Naive B cell (primary cell): Measurements from ENCODE around the gene TSSC4. TPM values are rescaled to one million over a fixed set of nuclear protein-coding genes. Genes with fewer than 3 reads are reported as not detected.
"Not testable (repeated sequence)": the region's sequence is repeated elsewhere in the genome, so short reads cannot be mapped to it uniquely, and the experiment has no call there.

Source experiments
- ATAC-seq, 2 donors: fragments of 150-1000 bp; cut with Tn5 transposase; 2 replicates each; pipeline ENCODE4 v1.10.0; 2021; ENCODE audit warnings: low read depth in 2 of 2, mild to moderate bottlenecking in 2 of 2, moderate library complexity in 2 of 2
- DNase-seq: peaks from one replicate; pipeline ENCODE4 v3.0.0; 2022
- H3K27ac Mint-ChIP-seq, 6 donors: one replicate each; pipeline ENCODE4 v1.8.0; 2020 to 2022; ENCODE audit warnings: mild to moderate bottlenecking in 6 of 6, mixed read lengths in 6 of 6, moderate library complexity in 5 of 6, inconsistent platforms in 2 of 6
- H3K27me3 Mint-ChIP-seq, 3 donors: one replicate each; pipeline ENCODE4 v1.8.0; 2021 to 2022; ENCODE audit warnings: mixed read lengths in 3 of 3, mild to moderate bottlenecking in 1 of 3
- H3K36me3 Mint-ChIP-seq, 2 donors: one replicate each; pipeline ENCODE4 v1.8.0; 2020 to 2022; ENCODE audit warnings: mixed read lengths in 2 of 2, inconsistent platforms in 1 of 2, mild to moderate bottlenecking in 1 of 2
- H3K4me1 Mint-ChIP-seq, 3 donors: one replicate each; pipeline ENCODE4 v1.8.0; 2020 to 2022; ENCODE audit warnings: mixed read lengths in 3 of 3, inconsistent platforms in 1 of 3, mild to moderate bottlenecking in 1 of 3, moderate library complexity in 1 of 3
- H3K4me3 Mint-ChIP-seq, 8 donors: one replicate each; pipeline ENCODE4 v1.8.0; 2020 to 2022; ENCODE audit warnings: mild to moderate bottlenecking in 8 of 8, mixed read lengths in 8 of 8, moderate library complexity in 8 of 8, inconsistent platforms in 2 of 8
- H3K9me3 Mint-ChIP-seq, 7 donors: one replicate each; pipeline ENCODE4 v1.8.0; 2020 to 2022; ENCODE audit warnings: mixed read lengths in 7 of 7, mild to moderate bottlenecking in 5 of 7, inconsistent platforms in 2 of 7, moderate library complexity in 1 of 7
- polyA plus RNA-seq, 6 donors: library from polyadenylated mRNA; unstranded; fragments of 300-500 nt; fragmentation: Illumina TruSeq; gene quantifications; one replicate each; pipeline ENCODE4 v1.2.3, GENCODE V29; 2021; ENCODE audit warnings: low read depth in 6 of 6

The TSSC4 gene
- 10 to 100 TPM; 54.7 to 76.0 (median 67.9) TPM for polyA plus RNA-seq

- Mint-ChIP-seq H3K9me3 (no peaks in the 10 kb centered on the region), H3K36me3 (no peaks in the 10 kb centered on the region)
- ATAC-seq = peak; percentile 81 to 83
Observed at GRCh38 chr11:2400069-2400761, at the start of gene TSSC4. Gene TSSC4 (plus strand): TSS chr11:2400750. CDS start chr11:2402634, 1,884 bp downstream.

GRCh38 chr11:2351701-2352100 is 48.8 kb upstream of the TSSC4 start:
- ATAC-seq = no peak
- H3K9me3 Mint-ChIP-seq = peaks cover 4 to 16% (median 12%) of the 10 kb centered on the region in 7 donors
- DNase-seq = no peak
- H3K27me3 Mint-ChIP-seq = no peaks in the 10 kb centered on the region
- no peaks in the 10 kb centered on the region for H3K4me1 Mint-ChIP-seq
- H3K4me3 Mint-ChIP-seq = no peak overlapping the region
- H3K27ac Mint-ChIP-seq = peak overlapping the region in 1 of 6 donors; percentile 13
- H3K36me3 Mint-ChIP-seq = peaks cover 5 to 16% of the 10 kb centered on the region in 2 donors

More at GRCh38 chr11:2400069-2400761, at the start of gene TSSC4:
- H3K27ac Mint-ChIP-seq = peak within 1 kb of the TSS; percentile 92 to 98 (median 96)
- H3K4me1 Mint-ChIP-seq = peaks cover 23 to 39% (median 28%) of the 10 kb centered on the region in 3 donors
- H3K4me3 Mint-ChIP-seq = peak within 1 kb of the TSS; percentile 88 to 97 (median 92)
- no peaks in the 10 kb centered on the region for H3K27me3 Mint-ChIP-seq
- DNase-seq = peak; percentile 100

GRCh38 chr11:2352420-2352819 is 48.1 kb upstream of the TSSC4 start:
- H3K27me3 Mint-ChIP-seq = no peaks in the 10 kb centered on the region
- ATAC-seq (no peak), DNase-seq (no peak)
- no peaks in the 10 kb centered on the region for H3K4me1 Mint-ChIP-seq
- no peak overlapping the region for H3K27ac Mint-ChIP-seq
- H3K9me3 Mint-ChIP-seq = peaks cover 4 to 16% (median 12%) of the 10 kb centered on the region in 7 donors
- H3K36me3 Mint-ChIP-seq = peaks cover 5 to 16% of the 10 kb centered on the region in 2 donors
- no peak overlapping the region for H3K4me3 Mint-ChIP-seq

DNA sequence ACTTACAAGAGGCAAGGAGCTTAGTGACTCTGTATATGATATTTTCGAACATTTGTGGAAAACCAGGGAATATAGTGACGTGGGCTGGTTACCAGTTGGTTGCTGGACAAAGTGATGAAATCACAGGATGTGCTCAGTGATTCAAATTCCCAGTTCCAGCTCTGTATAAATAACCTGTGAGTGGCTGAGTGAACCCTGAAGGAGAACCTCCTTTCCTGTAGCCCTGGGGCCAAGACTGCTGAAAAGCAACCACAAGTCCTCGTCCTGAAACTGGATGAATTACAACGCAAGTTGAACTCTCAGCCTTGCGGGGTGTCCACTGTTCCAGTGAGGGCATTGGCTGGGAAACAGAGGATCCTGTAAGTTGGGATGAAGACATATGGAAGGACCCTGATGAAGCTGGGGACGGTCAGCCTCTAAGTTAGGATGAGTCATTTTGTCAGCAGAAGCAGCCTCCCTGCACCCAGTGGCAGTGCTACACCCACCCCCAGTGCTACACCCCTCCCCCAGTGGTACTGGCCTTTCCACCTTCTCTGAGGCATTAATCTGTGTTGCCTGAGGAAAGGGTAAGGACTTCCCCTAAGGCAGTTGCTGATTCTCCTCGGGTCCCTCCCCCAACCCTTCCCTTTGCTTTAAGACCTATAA is 45.4 kb upstream of the TSSC4 start:
- Mint-ChIP-seq H3K27me3 (no peaks in the 10 kb centered on the region), H3K9me3 (peaks cover 0 to 5% (median 0%) of the 10 kb centered on the region in 7 donors), H3K36me3 (no peaks in the 10 kb centered on the region), H3K27ac (peak overlapping the region in 1 of 6 donors; percentile 11), H3K4me1 (peaks cover 0 to 15% (median 9%) of the 10 kb centered on the region in 3 donors), H3K4me3 (no peak overlapping the region)
- ATAC-seq = no peak
- no peak for DNase-seq

DNA sequence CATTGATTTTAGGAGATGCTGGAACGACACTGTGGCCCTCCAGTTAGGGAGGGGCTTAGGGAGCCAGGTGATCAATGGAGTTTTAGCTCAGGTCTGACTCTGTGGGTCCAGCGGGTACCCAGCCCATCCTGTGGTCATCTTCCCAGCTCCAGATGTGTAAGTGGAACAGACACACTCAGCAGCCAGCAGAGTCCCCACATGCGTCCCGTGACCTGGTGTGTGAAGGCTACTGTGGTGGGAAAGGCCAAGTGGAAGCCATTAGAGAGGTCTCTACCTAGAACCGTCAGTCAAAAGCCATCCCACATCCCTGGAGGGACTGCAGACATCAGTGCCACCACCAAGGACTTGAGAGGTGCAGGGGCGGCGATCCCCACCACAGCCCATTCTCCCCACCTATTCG is 43.3 kb upstream of the TSSC4 start:
- no peaks in the 10 kb centered on the region for H3K9me3 Mint-ChIP-seq
- no peak for DNase-seq
- ATAC-seq = no peak
- no peak overlapping the region for H3K27ac Mint-ChIP-seq
- no peaks in the 10 kb centered on the region for H3K36me3 Mint-ChIP-seq
- no peaks in the 10 kb centered on the region for H3K27me3 Mint-ChIP-seq
- no peak overlapping the region for H3K4me3 Mint-ChIP-seq
- H3K4me1 Mint-ChIP-seq = peaks cover 0 to 15% (median 13%) of the 10 kb centered on the region in 3 donors

GRCh38 chr11:2357651-2358050 is 42.9 kb upstream of the TSSC4 start:
- not testable (repeated sequence) for ATAC-seq, DNase-seq, H3K27me3 Mint-ChIP-seq, H3K4me3 Mint-ChIP-seq, H3K36me3 Mint-ChIP-seq, H3K9me3 Mint-ChIP-seq
- Mint-ChIP-seq H3K4me1 (peaks cover 0 to 15% (median 13%) of the 10 kb centered on the region in 3 donors), H3K27ac (peak overlapping the region in 1 of 6 donors; percentile 44)

DNA sequence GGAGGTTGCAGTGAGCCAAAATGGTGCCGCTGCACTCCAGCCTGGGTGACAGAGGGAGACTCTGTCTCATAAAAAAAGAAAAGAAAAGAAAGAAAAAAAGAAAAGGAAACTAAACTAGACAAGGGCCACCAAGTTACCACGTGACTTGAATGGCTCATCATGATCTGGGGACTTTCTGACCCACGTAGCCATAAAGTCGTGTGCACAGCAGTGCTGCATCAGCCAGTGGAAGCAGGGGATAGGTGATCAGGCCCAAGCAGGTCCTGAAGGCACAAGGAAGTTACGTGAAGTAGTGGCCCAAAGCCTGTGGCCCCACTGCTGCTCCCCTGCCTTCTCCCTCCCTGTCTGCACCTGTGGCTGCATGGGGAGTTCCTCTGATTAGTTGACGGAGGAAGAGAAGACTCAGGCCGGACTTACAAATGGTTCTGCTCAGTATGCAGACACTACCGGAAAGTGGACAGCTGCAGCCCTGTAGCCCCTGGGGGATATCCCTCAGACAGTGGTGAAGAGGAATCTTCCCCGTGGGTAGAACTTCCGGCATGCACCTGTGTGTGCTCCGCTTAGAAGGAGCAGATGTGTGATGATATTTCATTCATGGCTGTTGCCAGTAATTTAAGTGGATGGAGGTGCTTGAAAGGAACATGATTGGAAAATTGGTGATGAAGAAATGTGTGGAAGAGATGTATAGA is 41.7 kb upstream of the TSSC4 start:
- no peak for DNase-seq
- H3K4me1 Mint-ChIP-seq = peaks cover 0 to 16% (median 15%) of the 10 kb centered on the region in 3 donors
- H3K4me3 Mint-ChIP-seq = peak overlapping the region in 1 of 8 donors; percentile 32
- peak overlapping the region in 4 of 6 donors; percentile 37 to 79 (median 64) for H3K27ac Mint-ChIP-seq
- peak; percentile 54 to 71 for ATAC-seq
- no peaks in the 10 kb centered on the region for H3K36me3 Mint-ChIP-seq
- H3K27me3 Mint-ChIP-seq = no peaks in the 10 kb centered on the region
- no peaks in the 10 kb centered on the region for H3K9me3 Mint-ChIP-seq

DNA sequence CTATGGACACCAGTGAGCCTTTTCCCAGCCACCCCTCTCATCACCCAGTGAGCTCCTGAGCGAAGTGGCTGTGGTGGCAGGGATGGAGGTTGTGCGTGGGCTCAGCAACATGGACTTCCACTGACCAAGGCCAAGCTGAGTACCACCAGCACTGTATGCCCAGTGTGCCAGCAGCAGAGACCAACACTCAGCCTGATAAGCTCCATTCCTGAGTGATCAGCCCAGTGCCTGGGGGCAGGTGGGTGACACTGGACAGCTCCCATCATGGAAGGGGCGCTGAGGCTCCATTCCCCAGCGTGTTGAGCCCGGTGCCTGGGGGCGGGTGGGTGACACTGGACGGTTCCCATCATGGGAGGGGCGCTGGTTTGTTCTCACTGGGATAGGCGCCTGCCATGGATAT is 41.0 kb upstream of the TSSC4 start:
- H3K4me3 Mint-ChIP-seq = no peak overlapping the region

DNA sequence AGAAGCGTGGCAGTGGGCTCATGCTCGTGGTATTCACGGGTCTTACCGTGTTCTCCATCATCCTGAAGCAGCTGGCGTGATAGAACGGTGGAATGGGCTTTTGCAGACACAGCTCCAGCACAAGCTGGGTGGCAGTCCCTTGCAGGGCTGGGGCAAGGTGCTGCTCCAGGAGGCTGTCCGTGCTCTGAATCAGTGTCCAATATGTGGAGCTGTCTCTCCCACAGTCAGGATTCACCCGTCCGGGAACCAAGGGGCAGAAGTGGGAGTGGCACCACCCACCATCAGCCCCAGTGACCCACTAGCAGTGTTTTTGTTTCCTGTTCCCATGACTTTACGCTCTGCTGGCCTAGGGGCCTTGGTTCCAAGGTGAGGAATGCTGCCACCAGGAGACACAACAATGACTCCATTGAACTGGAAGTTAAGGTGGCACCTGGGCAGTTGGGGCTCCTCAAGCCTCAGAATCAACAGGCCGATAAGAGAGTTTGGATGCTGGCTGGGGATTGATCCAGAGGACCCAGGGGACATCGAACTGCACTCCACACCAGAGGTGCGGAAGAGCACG is 40.4 kb upstream of the TSSC4 start:
- Mint-ChIP-seq H3K27me3 (no peaks in the 10 kb centered on the region), H3K4me1 (peaks cover 0 to 17% (median 15%) of the 10 kb centered on the region in 3 donors), H3K4me3 (no peak overlapping the region), H3K36me3 (no peaks in the 10 kb centered on the region), H3K9me3 (no peaks in the 10 kb centered on the region), H3K27ac (peak overlapping the region in 2 of 6 donors; percentile 33 to 65)
- no peak for DNase-seq
- no peak for ATAC-seq

More for the DNA sequence above, 41.0 kb upstream of the TSSC4 start:
- Mint-ChIP-seq H3K9me3 (no peaks in the 10 kb centered on the region), H3K36me3 (no peaks in the 10 kb centered on the region), H3K27me3 (no peaks in the 10 kb centered on the region), H3K4me1 (peaks cover 0 to 17% (median 15%) of the 10 kb centered on the region in 3 donors), H3K27ac (peak overlapping the region in 3 of 6 donors; percentile 33 to 79 (median 78))
- no peak for DNase-seq
- no peak for ATAC-seq

- H3K27me3 Mint-ChIP-seq = no peaks in the 10 kb centered on the region
- ATAC-seq (no peak), DNase-seq (no peak)
- H3K4me1 Mint-ChIP-seq = peaks cover 0 to 17% (median 15%) of the 10 kb centered on the region in 3 donors
- H3K27ac Mint-ChIP-seq = no peak overlapping the region
- no peaks in the 10 kb centered on the region for H3K9me3 Mint-ChIP-seq
- no peaks in the 10 kb centered on the region for H3K36me3 Mint-ChIP-seq
- H3K4me3 Mint-ChIP-seq = no peak overlapping the region
Observed at GRCh38 chr11:2361565-2361964, 39.0 kb upstream of the TSSC4 start.

GRCh38 chr11:2362414-2362813 is 38.1 kb upstream of the TSSC4 start:
- no peaks in the 10 kb centered on the region for H3K36me3 Mint-ChIP-seq

GRCh38 chr11:2363130-2363529 is 37.4 kb upstream of the TSSC4 start:
- Mint-ChIP-seq H3K9me3 (no peaks in the 10 kb centered on the region), H3K27ac (peak overlapping the region in 1 of 6 donors; percentile 74), H3K4me1 (peaks cover 0 to 17% (median 13%) of the 10 kb centered on the region in 3 donors), H3K4me3 (no peak overlapping the region), H3K27me3 (no peaks in the 10 kb centered on the region), H3K36me3 (no peaks in the 10 kb centered on the region)
- no peak for ATAC-seq
- no peak for DNase-seq

More at GRCh38 chr11:2362414-2362813, 38.1 kb upstream of the TSSC4 start:
- ATAC-seq = no peak
- Mint-ChIP-seq H3K4me1 (peaks cover 0 to 17% (median 15%) of the 10 kb centered on the region in 3 donors), H3K4me3 (peak overlapping the region in 1 of 8 donors; percentile 13), H3K27ac (peak overlapping the region in 1 of 6 donors; percentile 42), H3K9me3 (no peaks in the 10 kb centered on the region), H3K27me3 (no peaks in the 10 kb centered on the region)
- DNase-seq = no peak
